HepG2 (cell line): ENCODE measurements around the gene XXYLT1. TPM values are rescaled to one million over a fixed set of nuclear protein-coding genes. Genes with fewer than 3 reads are reported as not detected.
A peak's percentile ranks its signal among the peaks of the same experiment; 100 is the strongest.

Experiments
- CERS6 ChIP-seq: sonication (generic); formaldehyde crosslinking; IDR thresholded peaks from 2 replicates; pipeline ENCODE4 v1.5.0; 2020; ENCODE audit warnings: missing genetic modification reagents
- ETV5 ChIP-seq: IDR thresholded peaks from 2 replicates; pipeline ENCODE4 v1.6.1; 2018; ENCODE audit warnings: missing biosample characterization, missing genetic modification reagents, inconsistent platforms, borderline replicate concordance
- MED1 ChIP-seq: sonication (generic); formaldehyde crosslinking; IDR thresholded peaks from 2 replicates; pipeline ENCODE4 v1.4.0; 2020; ENCODE audit warnings: missing genetic modification reagents
- POLR2G ChIP-seq: fragments of 200-400 bp; formaldehyde crosslinking; IDR thresholded peaks from 2 replicates; pipeline ENCODE4 v1.6.1; 2018; ENCODE audit warnings: mild to moderate bottlenecking, low read depth, low read length, moderate library complexity
- RBM39 ChIP-seq: fragments of 200-400 bp; formaldehyde crosslinking; IDR thresholded peaks from one replicate; pipeline ENCODE4 v1.6.1; 2018; ENCODE audit warnings: antibody characterized with exemption, mild to moderate bottlenecking, low read depth, low read length; ENCODE audit not compliant: poor library complexity, severe bottlenecking
- SKI ChIP-seq: fragments of 450-650 bp; IDR thresholded peaks from one replicate; pipeline ENCODE4 v1.6.1; 2018; ENCODE audit warnings: mild to moderate bottlenecking; ENCODE audit not compliant: partially characterized antibody
- TIGD3 ChIP-seq: sonication (generic); formaldehyde crosslinking; IDR thresholded peaks from 2 replicates; pipeline ENCODE4 v1.5.1; 2020; ENCODE audit warnings: mild to moderate bottlenecking, missing genetic modification reagents, borderline replicate concordance
- ZBTB33 ChIP-seq: sonication (generic); formaldehyde crosslinking; IDR thresholded peaks from 2 replicates; pipeline ENCODE4 v1.4.0; 2020; ENCODE audit warnings: missing genetic modification reagents
- ZHX1 ChIP-seq: sonication (generic); formaldehyde crosslinking; IDR thresholded peaks from 2 replicates; pipeline ENCODE4 v1.8.1; 2022; ENCODE audit warnings: low read depth, mild to moderate bottlenecking, missing genetic modification reagents
- ZNF18 ChIP-seq: sonication (generic); formaldehyde crosslinking; IDR thresholded peaks from 2 replicates; pipeline ENCODE4 v1.8.0; 2022; ENCODE audit warnings: mild to moderate bottlenecking, missing genetic modification reagents; ENCODE audit not compliant: insufficient replicate concordance
- ZNF230 ChIP-seq: sonication (generic); formaldehyde crosslinking; IDR thresholded peaks from 2 replicates; pipeline ENCODE4 v1.4.0; 2020; ENCODE audit warnings: mild to moderate bottlenecking, missing genetic modification reagents
- ZNF253 ChIP-seq: sonication (generic); formaldehyde crosslinking; IDR thresholded peaks from 2 replicates; pipeline ENCODE4 v1.8.0; 2022; ENCODE audit warnings: mild to moderate bottlenecking, missing genetic modification reagents, borderline replicate concordance
- ZNF572 ChIP-seq: sonication (generic); formaldehyde crosslinking; IDR thresholded peaks from 2 replicates; pipeline ENCODE4 v1.5.1; 2020; ENCODE audit warnings: mild to moderate bottlenecking, missing genetic modification reagents
- ZNF574 ChIP-seq: sonication (generic); formaldehyde crosslinking; IDR thresholded peaks from 2 replicates; pipeline ENCODE4 v1.4.0; 2020; ENCODE audit warnings: missing genetic modification reagents
- ZNF788 ChIP-seq: sonication (generic); formaldehyde crosslinking; IDR thresholded peaks from 2 replicates; pipeline ENCODE4 v1.5.0; 2020; ENCODE audit warnings: mild to moderate bottlenecking, missing genetic modification reagents, borderline replicate concordance
- ZNF790 ChIP-seq: sonication (generic); formaldehyde crosslinking; IDR thresholded peaks from 2 replicates; pipeline ENCODE4 v1.8.0; 2022; ENCODE audit warnings: missing genetic modification reagents, mild to moderate bottlenecking, borderline replicate concordance
- polyA plus RNA-seq, 8 experiments: library from polyadenylated mRNA; depleted of rRNA in 3 of 8; stranded (reverse) in 7 of 8; unstranded in 1 of 8; fragments of >200 nt; fragmentation: Illumina TruSeq in 4 of 8; extraction: Trizol in 4 of 8; gene quantifications; 2 replicates each; pipeline versions ENCODE4 v1.2.1 to v1.2.3, GENCODE V29; 2011 to 2016; ENCODE audit warnings: low read depth in 4 of 8, missing spikeins in 1 of 8, mixed read lengths in 1 of 8; ENCODE audit not compliant: insufficient read depth in 1 of 8
- total RNA-seq, 5 experiments: library from RNA; depleted of rRNA; stranded (reverse); fragments of >200 nt; fragmentation: Illumina TruSeq; extraction: Trizol; gene quantifications; 2 replicates each; pipeline ENCODE4 v1.2.3, GENCODE V29; 2016; ENCODE audit warnings: low read depth in 1 of 5

The XXYLT1 gene
- total and polyA plus RNA-seq, 2 of the 13 experiments (the other 11 are each of a cell fraction or from before 2014, with no cell fraction given) = 17.7 to 19.0 TPM

GRCh38 chr3:195106418-195106906, 164.5 kb downstream of the XXYLT1 start (continued):
- TF ChIP-seq POLR2G (no peak), ZBTB33 (CRISPR knock-in tag) (no peak), ZNF18 (CRISPR knock-in tag) (peak; percentile 78), ZHX1 (CRISPR knock-in tag) (no peak), ZNF253 (CRISPR knock-in tag) (no peak), TIGD3 (no peak), CERS6 (CRISPR knock-in tag) (no peak), ZNF572 (peak; percentile 81; the same call in 1 of the 2 replicates), RBM39 (peak; percentile 28), ZNF788 (no peak), ZNF790 (CRISPR knock-in tag) (0 out of 2 replicates have a peak, but pooled peaks have one; percentile 41), MED1 (CRISPR knock-in tag) (peak; percentile 50), ETV5 (CRISPR knock-in tag) (no peak), ZNF574 (CRISPR knock-in tag) (peak; percentile 46; the same call in 1 of the 2 replicates), ZNF230 (CRISPR knock-in tag) (0 out of 2 replicates have a peak, but pooled peaks have one; percentile 58), SKI (no peak)
- TF ChIP-seq, all 625 proteins: peak for 123
